A673 (cell line): ENCODE data around the gene SLC6A2. TPM values are rescaled to one million over a fixed set of nuclear protein-coding genes. Genes with fewer than 3 reads are reported as not detected.

Experiments
- BruUV-seq: library from RNA; stranded (reverse); fragments of 400-500 nt; replicated peaks from 2 replicates; lab custom pipeline; 2021; lab: Mats Ljungman, UMichigan
- CTCF ChIA-PET: fragments of 300-600 bp; sonication (Branson Sonifier 250); formaldehyde crosslinking; loops from one replicate; lab custom pipeline; 2022; ENCODE audit warnings: antibody characterized with exemption; lab: Charles Lee
- POLR2A ChIA-PET: fragments of 300-600 bp; sonication (Branson Sonifier 250); formaldehyde crosslinking; loops from one replicate; lab custom pipeline; 2022; ENCODE audit warnings: antibody characterized with exemption; ENCODE audit not compliant: low non-redundant PET; lab: Charles Lee
- DNase-seq: peaks from one replicate; pipeline ENCODE4 v3.0.0-alpha.2; 2015; ENCODE audit warnings: low spot score
- H3K27ac ChIP-seq: fragments of 200-600 bp; sonication (generic); 2 replicates; pipeline ENCODE4 v1.5.1; 2016; ENCODE audit warnings: mixed run types, low read depth, mild to moderate bottlenecking, mixed read lengths, antibody characterized with exemption, low read length; ENCODE audit not compliant: poor library complexity, severe bottlenecking
- H3K27me3 ChIP-seq: fragments of 200-600 bp; sonication (generic); replicated peaks from 2 replicates; pipeline ENCODE4 v1.6.1; 2017; ENCODE audit warnings: mixed run types, low read depth, mild to moderate bottlenecking, mixed read lengths, antibody characterized with exemption, low read length; ENCODE audit not compliant: insufficient read depth, poor library complexity
- H3K36me3 ChIP-seq: fragments of 200-600 bp; sonication (generic); 2 replicates; pipeline ENCODE4 v1.6.1; 2016; ENCODE audit warnings: mixed run types, mild to moderate bottlenecking, mixed read lengths, antibody characterized with exemption, low read length; ENCODE audit not compliant: insufficient read depth, poor library complexity, severe bottlenecking
- H3K4me1 ChIP-seq: fragments of 200-600 bp; sonication (generic); 2 replicates; pipeline ENCODE4 v1.6.1; 2017; ENCODE audit warnings: mixed run types, mild to moderate bottlenecking, mixed read lengths, antibody characterized with exemption, low read length; ENCODE audit not compliant: insufficient read depth, poor library complexity, severe bottlenecking
- H3K4me3 ChIP-seq: fragments of 200-600 bp; sonication (generic); 2 replicates; pipeline ENCODE4 v1.5.1; 2016; ENCODE audit warnings: low read depth, mixed run types, mild to moderate bottlenecking, mixed read lengths, low read length; ENCODE audit not compliant: poor library complexity, severe bottlenecking
- H3K9me3 ChIP-seq: fragments of 200-600 bp; sonication (generic); 2 replicates; pipeline ENCODE4 v1.6.1; 2016; ENCODE audit warnings: mixed run types, low read depth, mild to moderate bottlenecking, mixed read lengths, antibody characterized with exemption, low read length; ENCODE audit not compliant: poor library complexity, severe bottlenecking
- EZH2 ChIP-seq: fragments of 200-600 bp; sonication (generic); IDR thresholded peaks from 2 replicates; pipeline ENCODE4 v1.6.1; 2017; ENCODE audit warnings: borderline replicate concordance, low read depth, mild to moderate bottlenecking, mixed read lengths, antibody characterized with exemption, low read length; ENCODE audit not compliant: poor library complexity, severe bottlenecking
- intact Hi-C: fragments of 100-400 bp; cut with micrococcal nuclease; formaldehyde crosslinking; loops from one replicate; pipeline ENCODE4 v1.10.0; 2022; ENCODE audit not compliant: unreplicated experiment
- total RNA-seq: library from RNA; stranded (reverse); gene quantifications from 2 replicates; pipeline ENCODE4 v1.2.3, GENCODE V29; 2021
- TF ChIP-seq, protein P1 (sequence below): fragments of 300-800, 200-600 bp; sonication (generic); conservative IDR thresholded peaks from 2 replicates; pipeline ENCODE4 v1.5.1; 2017; ENCODE audit warnings: low read depth, mild to moderate bottlenecking, antibody characterized with exemption, low read length, moderate library complexity, mixed read lengths

SLC6A2 gene
- total RNA-seq, 1 experiment from 2014 or later: not detected

DNA sequence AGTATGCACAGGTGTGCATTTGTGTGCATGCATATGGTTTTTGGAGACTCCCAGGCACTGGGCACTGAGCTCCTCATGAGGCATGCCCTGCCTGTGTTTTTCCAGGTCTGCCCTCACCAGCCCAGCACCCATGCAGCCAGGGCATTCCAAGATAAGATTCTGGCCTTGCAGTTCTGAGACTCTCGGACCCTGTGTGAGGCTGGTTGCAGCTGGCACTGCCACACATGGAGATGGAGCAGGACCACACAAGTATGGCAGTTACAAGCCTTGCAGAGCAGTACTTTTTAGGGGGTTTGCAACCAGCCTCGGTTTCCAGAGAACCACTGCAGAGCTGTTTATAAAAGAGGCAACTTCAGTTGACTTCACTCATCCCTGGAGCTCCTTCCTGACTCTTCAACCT lies 10.2 kb downstream of the SLC6A2 start:
- TF ChIP-seq EZH2: no peak
- TF ChIP-seq, protein P1, sequence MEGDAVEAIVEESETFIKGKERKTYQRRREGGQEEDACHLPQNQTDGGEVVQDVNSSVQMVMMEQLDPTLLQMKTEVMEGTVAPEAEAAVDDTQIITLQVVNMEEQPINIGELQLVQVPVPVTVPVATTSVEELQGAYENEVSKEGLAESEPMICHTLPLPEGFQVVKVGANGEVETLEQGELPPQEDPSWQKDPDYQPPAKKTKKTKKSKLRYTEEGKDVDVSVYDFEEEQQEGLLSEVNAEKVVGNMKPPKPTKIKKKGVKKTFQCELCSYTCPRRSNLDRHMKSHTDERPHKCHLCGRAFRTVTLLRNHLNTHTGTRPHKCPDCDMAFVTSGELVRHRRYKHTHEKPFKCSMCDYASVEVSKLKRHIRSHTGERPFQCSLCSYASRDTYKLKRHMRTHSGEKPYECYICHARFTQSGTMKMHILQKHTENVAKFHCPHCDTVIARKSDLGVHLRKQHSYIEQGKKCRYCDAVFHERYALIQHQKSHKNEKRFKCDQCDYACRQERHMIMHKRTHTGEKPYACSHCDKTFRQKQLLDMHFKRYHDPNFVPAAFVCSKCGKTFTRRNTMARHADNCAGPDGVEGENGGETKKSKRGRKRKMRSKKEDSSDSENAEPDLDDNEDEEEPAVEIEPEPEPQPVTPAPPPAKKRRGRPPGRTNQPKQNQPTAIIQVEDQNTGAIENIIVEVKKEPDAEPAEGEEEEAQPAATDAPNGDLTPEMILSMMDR: no peak
- ChIA-PET POLR2A (no interaction called here), CTCF (no interaction called here)
- DNase-seq: no peak
- H3K4me3 ChIP-seq: no peak overlapping the region
- no peaks in the 10 kb centered on the region for H3K9me3 ChIP-seq
- no TSS peak for BruUV-seq
- no peaks in the 10 kb centered on the region for H3K4me1 ChIP-seq
- H3K36me3 ChIP-seq: no peaks in the 10 kb centered on the region
- H3K27ac ChIP-seq: no peak overlapping the region
- no peaks in the 10 kb centered on the region for H3K27me3 ChIP-seq
- intact Hi-C loops: no loop called here

DNA sequence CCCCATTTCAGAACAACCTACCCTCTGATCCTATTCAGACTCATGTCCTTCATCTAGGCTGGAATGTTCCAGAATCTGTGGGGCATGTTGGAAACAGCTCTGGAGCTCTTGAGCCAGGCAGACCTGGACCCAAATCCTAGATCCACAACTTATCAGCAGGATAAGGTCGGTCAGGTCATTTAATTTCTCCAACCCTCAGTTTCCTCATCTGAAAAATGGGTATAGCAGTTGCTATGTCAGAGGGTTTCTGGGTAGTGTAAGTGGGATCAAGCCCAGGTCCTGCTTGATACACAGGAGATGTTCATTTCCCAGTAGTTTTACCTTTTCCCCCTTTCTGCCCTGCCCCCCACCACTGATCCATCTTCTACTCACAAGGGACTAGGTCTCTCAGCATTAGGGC lies 12.0 kb downstream of the SLC6A2 start:
- no peak for DNase-seq
- no TSS peak for BruUV-seq
- ChIA-PET POLR2A (no interaction called here), CTCF (no interaction called here)
- Histone ChIP-seq H3K4me1 (no peaks in the 10 kb centered on the region), H3K4me3 (no peak overlapping the region), H3K36me3 (no peaks in the 10 kb centered on the region), H3K27me3 (no peaks in the 10 kb centered on the region), H3K9me3 (no peaks in the 10 kb centered on the region), H3K27ac (no peak overlapping the region)
- intact Hi-C loops: no loop called here
- TF ChIP-seq EZH2: no peak
- TF ChIP-seq, protein P1: no peak

DNA sequence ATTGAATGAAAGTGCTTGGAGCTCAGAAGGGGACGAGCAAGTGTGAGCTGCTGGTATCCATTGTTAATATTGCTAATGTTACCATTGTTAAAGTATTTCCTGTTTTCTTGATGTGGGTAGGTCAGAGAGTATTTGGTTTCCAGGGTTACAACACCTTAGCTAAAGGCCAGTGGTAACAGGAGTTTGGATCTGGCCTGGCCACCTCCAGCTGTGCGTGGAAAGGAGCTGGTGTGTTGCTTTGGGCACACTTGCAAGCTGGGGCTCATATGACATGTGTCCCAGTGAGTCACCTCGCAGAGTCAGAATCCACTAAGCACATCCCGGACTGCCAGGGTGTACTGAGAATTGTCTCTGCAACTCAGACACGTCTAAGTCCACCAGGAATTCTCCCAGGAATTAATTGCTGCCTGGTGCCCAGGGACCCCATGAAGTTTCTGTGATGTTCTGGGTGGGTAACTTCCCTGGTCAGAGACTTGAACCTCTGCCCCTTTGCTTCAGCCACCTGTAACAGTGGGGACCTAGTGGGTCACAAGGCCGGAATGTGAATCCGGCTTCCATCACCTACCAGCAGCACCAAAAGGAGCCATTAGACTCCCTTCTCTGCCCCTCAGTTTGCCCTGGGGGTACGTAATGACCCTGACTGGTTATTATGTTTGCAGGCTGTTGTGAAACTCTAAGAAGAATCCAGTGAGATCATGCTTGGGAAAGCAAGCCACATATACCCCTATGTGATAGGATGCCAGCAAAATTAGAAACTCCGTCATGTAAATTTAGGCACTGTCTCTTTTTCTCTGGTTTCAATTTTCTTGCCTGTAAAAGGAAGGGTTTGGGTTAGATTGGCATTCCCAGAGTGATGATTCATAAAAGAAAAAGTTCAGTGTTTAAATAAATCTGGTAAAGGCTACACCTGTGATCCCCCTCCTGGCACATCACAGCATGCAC lies 12.8 kb downstream of the SLC6A2 start:
- H3K36me3 ChIP-seq: no peaks in the 10 kb centered on the region
- no TSS peak for BruUV-seq
- DNase-seq: no peak
- ChIA-PET CTCF (no interaction called here), POLR2A (no interaction called here)
- H3K4me1 ChIP-seq: no peaks in the 10 kb centered on the region
- H3K27ac ChIP-seq: no peak overlapping the region
- no peaks in the 10 kb centered on the region for H3K9me3 ChIP-seq
- H3K4me3 ChIP-seq: no peak overlapping the region
- intact Hi-C loops: no loop called here
- TF ChIP-seq, protein P1: no peak
- TF ChIP-seq EZH2: no peak
- H3K27me3 ChIP-seq: no peaks in the 10 kb centered on the region
